A204.1 (cell line): Measurements from ENCODE around the gene RNF212.

Experiments
- FAIRE-seq: peaks from 2 replicates; lab custom pipeline; 2012; peaks lifted over from hg19 to GRCh38; lab: Jason Lieb, UNC

The RNF212 gene

GRCh38 chr4:1090465-1091440, 22.6 kb downstream of the RNF212 start:
- no peak for FAIRE-seq

GRCh38 chr4:1090036-1090435, 23.3 kb downstream of the RNF212 start:
- no peak for FAIRE-seq

GRCh38 chr4:1087371-1087770, 26.0 kb downstream of the RNF212 start:
- no peak for FAIRE-seq

GRCh38 chr4:1086011-1086410, 27.4 kb downstream of the RNF212 start:
- no peak for FAIRE-seq

- no peak for FAIRE-seq
Observed at GRCh38 chr4:1085404-1085799, 28.0 kb downstream of the RNF212 start.

GRCh38 chr4:1084796-1085403, 28.5 kb downstream of the RNF212 start:
- FAIRE-seq, result no peak

- no peak for FAIRE-seq
Observed at GRCh38 chr4:1084394-1084793, 29.0 kb downstream of the RNF212 start.

GRCh38 chr4:1082215-1083182, 30.9 kb downstream of the RNF212 start:
- FAIRE-seq, result no peak

- FAIRE-seq, result no peak
Observed at GRCh38 chr4:1081689-1082040, 31.7 kb downstream of the RNF212 start.

GRCh38 chr4:1080961-1081688, 32.2 kb downstream of the RNF212 start:
- FAIRE-seq, result no peak

GRCh38 chr4:1080432-1080831, 32.9 kb downstream of the RNF212 start:
- no peak for FAIRE-seq

GRCh38 chr4:1079711-1080265, 33.6 kb downstream of the RNF212 start:
- no peak for FAIRE-seq

GRCh38 chr4:1078490-1078889, 34.9 kb downstream of the RNF212 start:
- no peak for FAIRE-seq

GRCh38 chr4:1077711-1078477, 35.5 kb downstream of the RNF212 start:
- no peak for FAIRE-seq

GRCh38 chr4:1075809-1076699, 37.3 kb downstream of the RNF212 start:
- FAIRE-seq, result no peak

- FAIRE-seq, result no peak
Observed at GRCh38 chr4:1075225-1075624, 38.1 kb downstream of the RNF212 start.

GRCh38 chr4:1074077-1074476, 39.3 kb downstream of the RNF212 start:
- no peak for FAIRE-seq

- no peak for FAIRE-seq
Observed at GRCh38 chr4:1072830-1073446, 40.4 kb downstream of the RNF212 start.

- FAIRE-seq, result no peak
Observed at GRCh38 chr4:1069394-1069793, 44.0 kb downstream of the RNF212 start.
